Measurements from ENCODE around the gene SKAP1.

DNA sequence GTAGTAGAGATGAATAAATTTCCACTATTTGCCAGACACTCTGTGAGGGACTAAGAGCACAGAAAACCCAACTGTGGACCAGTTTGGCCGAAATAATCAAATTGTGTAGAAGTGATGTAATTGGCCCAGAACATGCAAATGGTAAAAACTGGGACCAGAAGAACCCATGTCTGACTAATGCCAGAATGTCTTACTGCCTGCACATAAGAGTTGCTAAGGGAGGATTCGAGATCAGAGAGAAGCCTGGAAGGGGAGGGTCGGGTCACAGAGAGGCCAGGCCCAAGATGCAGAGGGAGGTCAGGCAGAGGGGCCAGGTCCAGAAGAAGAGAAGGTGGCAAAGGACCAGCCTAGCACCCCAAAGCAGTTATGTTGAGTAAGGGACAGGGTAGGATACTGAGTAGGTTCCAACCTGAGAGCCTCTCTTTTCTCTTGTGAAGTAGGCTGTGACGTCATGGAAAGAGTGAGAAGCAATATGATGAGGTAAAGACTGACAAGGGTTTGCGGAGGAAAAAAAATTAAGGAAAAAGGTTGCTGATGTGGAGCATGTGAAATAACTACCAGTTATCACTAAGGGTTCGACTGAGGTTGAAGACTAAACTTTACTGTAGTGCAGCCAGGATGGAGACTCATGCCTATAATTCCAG, 53.2 kb downstream of the SKAP1 start:
- TF ChIP-seq ARNTL (CRISPR knock-in tag; IDR thresholded peaks at IDR 0.05; ENCODE audit: borderline replicate concordance, low read depth), result no peak
- no peak for TF ChIP-seq ZNF8 (CRISPR knock-in tag; IDR thresholded peaks at IDR 0.05)
- no peak for TF ChIP-seq BACH2 (CRISPR knock-in tag; IDR thresholded peaks at IDR 0.05; ENCODE audit: borderline replicate concordance)
- TF ChIP-seq ZC3H10 (CRISPR knock-in tag; IDR thresholded peaks at IDR 0.05), result no peak
- TF ChIP-seq, protein P1, sequence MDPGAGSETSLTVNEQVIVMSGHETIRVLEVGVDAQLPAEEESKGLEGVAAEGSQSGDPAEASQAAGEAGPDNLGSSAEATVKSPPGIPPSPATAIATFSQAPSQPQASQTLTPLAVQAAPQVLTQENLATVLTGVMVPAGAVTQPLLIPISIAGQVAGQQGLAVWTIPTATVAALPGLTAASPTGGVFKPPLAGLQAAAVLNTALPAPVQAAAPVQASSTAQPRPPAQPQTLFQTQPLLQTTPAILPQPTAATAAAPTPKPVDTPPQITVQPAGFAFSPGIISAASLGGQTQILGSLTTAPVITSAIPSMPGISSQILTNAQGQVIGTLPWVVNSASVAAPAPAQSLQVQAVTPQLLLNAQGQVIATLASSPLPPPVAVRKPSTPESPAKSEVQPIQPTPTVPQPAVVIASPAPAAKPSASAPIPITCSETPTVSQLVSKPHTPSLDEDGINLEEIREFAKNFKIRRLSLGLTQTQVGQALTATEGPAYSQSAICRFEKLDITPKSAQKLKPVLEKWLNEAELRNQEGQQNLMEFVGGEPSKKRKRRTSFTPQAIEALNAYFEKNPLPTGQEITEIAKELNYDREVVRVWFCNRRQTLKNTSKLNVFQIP (CRISPR knock-in tag; IDR thresholded peaks at IDR 0.05; ENCODE audit: borderline replicate concordance, low read depth), result no peak
- no peak for TF ChIP-seq TOX (CRISPR knock-in tag; IDR thresholded peaks at IDR 0.05; ENCODE audit: borderline replicate concordance)
- TF ChIP-seq, protein P2, sequence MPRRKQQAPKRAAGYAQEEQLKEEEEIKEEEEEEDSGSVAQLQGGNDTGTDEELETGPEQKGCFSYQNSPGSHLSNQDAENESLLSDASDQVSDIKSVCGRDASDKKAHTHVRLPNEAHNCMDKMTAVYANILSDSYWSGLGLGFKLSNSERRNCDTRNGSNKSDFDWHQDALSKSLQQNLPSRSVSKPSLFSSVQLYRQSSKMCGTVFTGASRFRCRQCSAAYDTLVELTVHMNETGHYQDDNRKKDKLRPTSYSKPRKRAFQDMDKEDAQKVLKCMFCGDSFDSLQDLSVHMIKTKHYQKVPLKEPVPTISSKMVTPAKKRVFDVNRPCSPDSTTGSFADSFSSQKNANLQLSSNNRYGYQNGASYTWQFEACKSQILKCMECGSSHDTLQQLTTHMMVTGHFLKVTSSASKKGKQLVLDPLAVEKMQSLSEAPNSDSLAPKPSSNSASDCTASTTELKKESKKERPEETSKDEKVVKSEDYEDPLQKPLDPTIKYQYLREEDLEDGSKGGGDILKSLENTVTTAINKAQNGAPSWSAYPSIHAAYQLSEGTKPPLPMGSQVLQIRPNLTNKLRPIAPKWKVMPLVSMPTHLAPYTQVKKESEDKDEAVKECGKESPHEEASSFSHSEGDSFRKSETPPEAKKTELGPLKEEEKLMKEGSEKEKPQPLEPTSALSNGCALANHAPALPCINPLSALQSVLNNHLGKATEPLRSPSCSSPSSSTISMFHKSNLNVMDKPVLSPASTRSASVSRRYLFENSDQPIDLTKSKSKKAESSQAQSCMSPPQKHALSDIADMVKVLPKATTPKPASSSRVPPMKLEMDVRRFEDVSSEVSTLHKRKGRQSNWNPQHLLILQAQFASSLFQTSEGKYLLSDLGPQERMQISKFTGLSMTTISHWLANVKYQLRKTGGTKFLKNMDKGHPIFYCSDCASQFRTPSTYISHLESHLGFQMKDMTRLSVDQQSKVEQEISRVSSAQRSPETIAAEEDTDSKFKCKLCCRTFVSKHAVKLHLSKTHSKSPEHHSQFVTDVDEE (CRISPR knock-in tag; IDR thresholded peaks at IDR 0.05), result no peak
- TF ChIP-seq ZFP30 (CRISPR knock-in tag; IDR thresholded peaks at IDR 0.05), result no peak
- TF ChIP-seq, protein P3, sequence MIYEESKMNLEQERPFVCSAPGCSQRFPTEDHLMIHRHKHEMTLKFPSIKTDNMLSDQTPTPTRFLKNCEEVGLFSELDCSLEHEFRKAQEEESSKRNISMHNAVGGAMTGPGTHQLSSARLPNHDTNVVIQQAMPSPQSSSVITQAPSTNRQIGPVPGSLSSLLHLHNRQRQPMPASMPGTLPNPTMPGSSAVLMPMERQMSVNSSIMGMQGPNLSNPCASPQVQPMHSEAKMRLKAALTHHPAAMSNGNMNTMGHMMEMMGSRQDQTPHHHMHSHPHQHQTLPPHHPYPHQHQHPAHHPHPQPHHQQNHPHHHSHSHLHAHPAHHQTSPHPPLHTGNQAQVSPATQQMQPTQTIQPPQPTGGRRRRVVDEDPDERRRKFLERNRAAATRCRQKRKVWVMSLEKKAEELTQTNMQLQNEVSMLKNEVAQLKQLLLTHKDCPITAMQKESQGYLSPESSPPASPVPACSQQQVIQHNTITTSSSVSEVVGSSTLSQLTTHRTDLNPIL (CRISPR knock-in tag; IDR thresholded peaks at IDR 0.05; ENCODE audit: low read depth), result no peak
- no peak for TF ChIP-seq RARB (CRISPR knock-in tag; IDR thresholded peaks at IDR 0.05)
- no peak for TF ChIP-seq SNAI2 (CRISPR knock-in tag; IDR thresholded peaks at IDR 0.05)
- TF ChIP-seq ZFP3 (CRISPR knock-in tag; IDR thresholded peaks at IDR 0.05), result no peak
- TF ChIP-seq TCF4 (CRISPR knock-in tag; IDR thresholded peaks at IDR 0.05; ENCODE audit: borderline replicate concordance), result no peak

Data from SK-N-SH treated with all-trans-retinoic acid at 6 μM for 48 hours (cell line).